Measurements from ENCODE around the gene CTNNB1.

DNA sequence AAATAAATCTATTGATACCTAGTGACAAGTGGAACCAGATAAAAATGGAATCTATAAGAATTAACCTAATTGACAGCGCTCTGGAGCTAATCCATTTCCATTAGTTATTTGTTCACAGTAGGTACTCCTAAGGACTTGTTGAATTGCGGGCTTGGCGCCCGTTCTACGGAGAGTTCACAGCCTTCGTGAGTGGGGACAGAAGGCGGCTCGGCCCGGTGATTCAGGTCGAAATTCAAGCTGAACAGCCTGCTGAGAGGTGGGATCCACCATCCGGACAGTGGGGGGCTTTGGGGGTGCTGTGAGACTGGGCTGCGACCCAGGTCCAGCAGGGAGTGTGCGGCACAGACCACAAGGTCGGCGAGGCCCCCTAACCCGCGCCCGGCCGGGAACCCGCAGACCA is 779 bp upstream of the CTNNB1 start:
- TF ChIP-seq EZH2 (IDR thresholded peaks at IDR 0.05; ENCODE audit: low read depth, unreplicated experiment) (no peak), EZH2phosphoT487 (IDR thresholded peaks at IDR 0.05; ENCODE audit: unreplicated experiment) (no peak), CTCF (conservative IDR thresholded peaks at IDR 0.05; ENCODE audit: low read depth in 2 of 2) (no peak), ZNF114 (CRISPR knock-in tag; IDR thresholded peaks at IDR 0.05) (no peak), CREB1 (CRISPR knock-in tag; IDR thresholded peaks at IDR 0.05; ENCODE audit: low read depth) (no peak), REST (IDR thresholded peaks at IDR 0.05; ENCODE audit: unreplicated experiment) (no peak), JUNB (IDR thresholded peaks at IDR 0.05; ENCODE audit: unreplicated experiment) (no peak), POLR2AphosphoS5 (IDR thresholded peaks at IDR 0.05; ENCODE audit: low read depth) (no peak)
